ENCODE measurements around the gene KCNAB2. TPM values are rescaled to one million over a fixed set of nuclear protein-coding genes. Genes with fewer than 3 reads are reported as not detected.

Gene KCNAB2
- total RNA-seq, 1 experiment from 2014 or later, result 10.3 TPM

GRCh38 chr1:6105763-6106162, 60.1 kb downstream of the KCNAB2 start:
- Mint-ChIP-seq H3K9me3 (peaks cover 11% of the 10 kb centered on the region; the same call in 1 of the 2 replicates), H3K36me3 (no peaks in the 10 kb centered on the region), H3K27ac (no peak overlapping the region), H3K4me3 (no peak overlapping the region), H3K27me3 (ENCODE audit: low read depth) (no peaks in the 10 kb centered on the region), H3K4me1 (no peaks in the 10 kb centered on the region)
- POLR2A ChIA-PET, result no interaction called here
- CTCF ChIA-PET, result interaction anchor here (0.6 to 1.7 kb wide), 9 partner anchors 18 to 139 kb away, joined by 3 to 8 read pairs (median 3); no protein-coding TSS in a partner anchor
- TF ChIP-seq GRHL2 (CRISPR knock-in tag; IDR thresholded peaks at IDR 0.05; ENCODE audit: insufficient replicate concordance, severe bottlenecking), result no peak
- no peak for TF ChIP-seq ATF6 (CRISPR knock-in tag; IDR thresholded peaks at IDR 0.05)
- TF ChIP-seq HMGA2 (CRISPR knock-in tag; IDR thresholded peaks at IDR 0.05), result no peak
- no peak for TF ChIP-seq ETV6 (CRISPR knock-in tag; IDR thresholded peaks at IDR 0.05)
- TF ChIP-seq, protein P1, sequence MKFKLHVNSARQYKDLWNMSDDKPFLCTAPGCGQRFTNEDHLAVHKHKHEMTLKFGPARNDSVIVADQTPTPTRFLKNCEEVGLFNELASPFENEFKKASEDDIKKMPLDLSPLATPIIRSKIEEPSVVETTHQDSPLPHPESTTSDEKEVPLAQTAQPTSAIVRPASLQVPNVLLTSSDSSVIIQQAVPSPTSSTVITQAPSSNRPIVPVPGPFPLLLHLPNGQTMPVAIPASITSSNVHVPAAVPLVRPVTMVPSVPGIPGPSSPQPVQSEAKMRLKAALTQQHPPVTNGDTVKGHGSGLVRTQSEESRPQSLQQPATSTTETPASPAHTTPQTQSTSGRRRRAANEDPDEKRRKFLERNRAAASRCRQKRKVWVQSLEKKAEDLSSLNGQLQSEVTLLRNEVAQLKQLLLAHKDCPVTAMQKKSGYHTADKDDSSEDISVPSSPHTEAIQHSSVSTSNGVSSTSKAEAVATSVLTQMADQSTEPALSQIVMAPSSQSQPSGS (CRISPR knock-in tag; IDR thresholded peaks at IDR 0.05; ENCODE audit: borderline replicate concordance, low read depth), result no peak
- no peak for TF ChIP-seq MYBL2 (CRISPR knock-in tag; IDR thresholded peaks at IDR 0.05)
- TF ChIP-seq, protein P2, sequence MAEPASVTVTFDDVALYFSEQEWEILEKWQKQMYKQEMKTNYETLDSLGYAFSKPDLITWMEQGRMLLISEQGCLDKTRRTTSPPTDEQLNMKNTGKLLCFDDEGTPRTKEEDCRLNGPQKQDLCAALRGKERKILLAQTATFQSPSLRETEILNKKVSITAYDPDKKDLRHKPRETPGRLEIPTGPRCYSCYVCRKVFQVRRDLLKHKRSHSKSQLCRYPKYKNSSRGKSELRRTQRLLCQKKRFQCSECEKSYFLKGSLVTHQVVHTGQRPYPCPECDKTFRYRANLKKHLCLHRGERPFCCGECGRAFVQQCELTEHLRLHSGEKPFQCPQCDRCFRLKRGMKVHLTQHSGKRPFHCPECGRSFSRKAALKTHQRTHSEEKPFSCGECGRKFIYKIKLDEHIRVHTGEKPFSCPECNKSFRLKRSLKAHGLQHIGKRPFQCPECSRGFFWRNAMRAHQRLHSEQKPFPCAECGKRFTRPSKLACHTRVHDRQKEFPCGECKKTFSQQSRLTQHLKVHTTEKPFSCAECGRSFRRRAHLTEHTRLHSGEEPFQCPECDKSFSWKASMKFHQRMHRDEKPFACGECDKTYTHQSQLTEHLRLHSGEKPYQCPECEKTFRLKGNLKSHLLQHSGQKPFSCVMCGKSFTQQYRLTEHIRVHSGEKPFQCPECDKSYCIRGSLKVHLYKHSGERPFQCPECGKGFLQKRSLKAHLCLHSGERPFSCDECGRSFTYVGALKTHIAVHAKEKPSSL (CRISPR knock-in tag; conservative IDR thresholded peaks at IDR 0.05), result no peak
- no peak for TF ChIP-seq ATF3 (CRISPR knock-in tag; conservative IDR thresholded peaks at IDR 0.05)
- no peak for TF ChIP-seq TP53 (CRISPR knock-in tag; IDR thresholded peaks at IDR 0.05)
- TF ChIP-seq ATF1 (CRISPR knock-in tag; IDR thresholded peaks at IDR 0.05), result no peak
- DNase-seq (ENCODE audit: low spot score) (no peak), ATAC-seq (no peak)

- peaks cover 11% of the 10 kb centered on the region; the same call in 1 of the 2 replicates for H3K9me3 Mint-ChIP-seq
- H3K4me3 Mint-ChIP-seq, result no peak overlapping the region
- DNase-seq (ENCODE audit: low spot score), result no peak
- TF ChIP-seq NFE2L1 (CRISPR knock-in tag; IDR thresholded peaks at IDR 0.05) (no peak), GTF2I (CRISPR knock-in tag; conservative IDR thresholded peaks at IDR 0.05) (no peak), TEAD1 (CRISPR knock-in tag; IDR thresholded peaks at IDR 0.05) (no peak), PRRX2 (CRISPR knock-in tag; IDR thresholded peaks at IDR 0.05) (no peak), CREM (CRISPR knock-in tag; IDR thresholded peaks at IDR 0.05) (no peak), IRF2 (CRISPR knock-in tag; IDR thresholded peaks at IDR 0.05; ENCODE audit: borderline replicate concordance, low read depth) (no peak), ZNF671 (CRISPR knock-in tag; IDR thresholded peaks at IDR 0.05) (no peak), MYBL2 (CRISPR knock-in tag; IDR thresholded peaks at IDR 0.05) (no peak)
- ChIA-PET POLR2A (no interaction called here), CTCF (interaction anchor here (0.9 to 1.7 kb wide), 8 partner anchors 19 to 139 kb away, joined by 3 to 8 read pairs (median 3); no protein-coding TSS in a partner anchor)
- no peaks in the 10 kb centered on the region for H3K4me1 Mint-ChIP-seq
- no peak overlapping the region for H3K27ac Mint-ChIP-seq
- no peaks in the 10 kb centered on the region for H3K27me3 Mint-ChIP-seq (ENCODE audit: low read depth)
- ATAC-seq, result no peak
- no peaks in the 10 kb centered on the region for H3K36me3 Mint-ChIP-seq
Observed at GRCh38 chr1:6106321-6106731, 60.6 kb downstream of the KCNAB2 start.

GRCh38 chr1:6106977-6107376, 61.3 kb downstream of the KCNAB2 start:
- TF ChIP-seq JUN (CRISPR knock-in tag; IDR thresholded peaks at IDR 0.05) (no peak), FOXP1 (CRISPR knock-in tag; IDR thresholded peaks at IDR 0.05; ENCODE audit: borderline replicate concordance) (no peak)
- CTCF ChIA-PET, result interaction anchor here (1.7 kb wide), 1 partner anchor 78 kb away, joined by 6 read pairs; no protein-coding TSS in a partner anchor
- Mint-ChIP-seq H3K9me3 (peaks cover 11% of the 10 kb centered on the region; the same call in 1 of the 2 replicates), H3K4me1 (no peaks in the 10 kb centered on the region), H3K36me3 (no peaks in the 10 kb centered on the region), H3K27me3 (ENCODE audit: low read depth) (no peaks in the 10 kb centered on the region), H3K27ac (no peak overlapping the region), H3K4me3 (no peak overlapping the region)
- DNase-seq (ENCODE audit: low spot score) (no peak), ATAC-seq (no peak)
- POLR2A ChIA-PET, result no interaction called here

Measured in WTC11 (cell line).